GM18505 (cell line): Measurements from ENCODE around the gene RGMA.

Experiments
- ATAC-seq: cut with Tn5 transposase; IDR thresholded peaks from one replicate; pipeline ENCODE4 v1.9.1; 2021; ENCODE audit not compliant: unreplicated experiment
- POLR2A ChIP-seq: IDR thresholded peaks from 4 replicates; pipeline ENCODE4 v1.6.1; 2011; ENCODE audit warnings: borderline replicate concordance; ENCODE audit not compliant: insufficient read depth, insufficient read length; ENCODE audit errors: extremely low read depth

RGMA gene

GRCh38 chr15:93118904-93119303 is 29.9 kb upstream of the RGMA start:
- ATAC-seq = no peak
- TF ChIP-seq POLR2A = no peak

- TF ChIP-seq POLR2A = no peak
- ATAC-seq = no peak
Observed at GRCh38 chr15:93111451-93111850, 22.4 kb upstream of the RGMA start.

- no peak for ATAC-seq
- no peak for TF ChIP-seq POLR2A
Observed at GRCh38 chr15:93110502-93111040, 21.6 kb upstream of the RGMA start.

- ATAC-seq = no peak
- TF ChIP-seq POLR2A = no peak
Observed at GRCh38 chr15:93109336-93110102, 20.5 kb upstream of the RGMA start.

GRCh38 chr15:93107646-93108045 is 18.6 kb upstream of the RGMA start:
- no peak for TF ChIP-seq POLR2A
- no peak for ATAC-seq

GRCh38 chr15:93105485-93105884 is 16.5 kb upstream of the RGMA start:
- TF ChIP-seq POLR2A = no peak
- no peak for ATAC-seq

- ATAC-seq = no peak
- TF ChIP-seq POLR2A = no peak
Observed at GRCh38 chr15:93103823-93104222, 14.8 kb upstream of the RGMA start.

GRCh38 chr15:93102211-93102610 is 13.2 kb upstream of the RGMA start:
- no peak for TF ChIP-seq POLR2A

GRCh38 chr15:93093765-93094164 is 4.8 kb upstream of the RGMA start:
- no peak for TF ChIP-seq POLR2A
- no peak for ATAC-seq

More at GRCh38 chr15:93102211-93102610, 13.2 kb upstream of the RGMA start:
- ATAC-seq = no peak

GRCh38 chr15:93091465-93091864 is 2.5 kb upstream of the RGMA start:
- ATAC-seq = no peak
- TF ChIP-seq POLR2A = no peak

GRCh38 chr15:93089727-93090305 is 805 bp upstream of the RGMA start:
- TF ChIP-seq POLR2A = no peak
- ATAC-seq = no peak

GRCh38 chr15:93088200-93088980 is 621 bp downstream of the RGMA start:
- no peak for ATAC-seq
- no peak for TF ChIP-seq POLR2A

- no peak for TF ChIP-seq POLR2A
- no peak for ATAC-seq
Observed at GRCh38 chr15:93087825-93088199, 1.2 kb downstream of the RGMA start.
